ENCODE data around the gene MAD2L1.

Gene MAD2L1

GRCh38 chr4:120017939-120018692, 48.5 kb downstream of the MAD2L1 start:
- no peak overlapping the region for H3K27ac ChIP-seq
- TF ChIP-seq, protein P1, sequence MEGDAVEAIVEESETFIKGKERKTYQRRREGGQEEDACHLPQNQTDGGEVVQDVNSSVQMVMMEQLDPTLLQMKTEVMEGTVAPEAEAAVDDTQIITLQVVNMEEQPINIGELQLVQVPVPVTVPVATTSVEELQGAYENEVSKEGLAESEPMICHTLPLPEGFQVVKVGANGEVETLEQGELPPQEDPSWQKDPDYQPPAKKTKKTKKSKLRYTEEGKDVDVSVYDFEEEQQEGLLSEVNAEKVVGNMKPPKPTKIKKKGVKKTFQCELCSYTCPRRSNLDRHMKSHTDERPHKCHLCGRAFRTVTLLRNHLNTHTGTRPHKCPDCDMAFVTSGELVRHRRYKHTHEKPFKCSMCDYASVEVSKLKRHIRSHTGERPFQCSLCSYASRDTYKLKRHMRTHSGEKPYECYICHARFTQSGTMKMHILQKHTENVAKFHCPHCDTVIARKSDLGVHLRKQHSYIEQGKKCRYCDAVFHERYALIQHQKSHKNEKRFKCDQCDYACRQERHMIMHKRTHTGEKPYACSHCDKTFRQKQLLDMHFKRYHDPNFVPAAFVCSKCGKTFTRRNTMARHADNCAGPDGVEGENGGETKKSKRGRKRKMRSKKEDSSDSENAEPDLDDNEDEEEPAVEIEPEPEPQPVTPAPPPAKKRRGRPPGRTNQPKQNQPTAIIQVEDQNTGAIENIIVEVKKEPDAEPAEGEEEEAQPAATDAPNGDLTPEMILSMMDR (IDR thresholded peaks at IDR 0.05) = no peak
- no peak for TF ChIP-seq ZFX (IDR thresholded peaks at IDR 0.05; ENCODE audit: borderline replicate concordance)

DNA sequence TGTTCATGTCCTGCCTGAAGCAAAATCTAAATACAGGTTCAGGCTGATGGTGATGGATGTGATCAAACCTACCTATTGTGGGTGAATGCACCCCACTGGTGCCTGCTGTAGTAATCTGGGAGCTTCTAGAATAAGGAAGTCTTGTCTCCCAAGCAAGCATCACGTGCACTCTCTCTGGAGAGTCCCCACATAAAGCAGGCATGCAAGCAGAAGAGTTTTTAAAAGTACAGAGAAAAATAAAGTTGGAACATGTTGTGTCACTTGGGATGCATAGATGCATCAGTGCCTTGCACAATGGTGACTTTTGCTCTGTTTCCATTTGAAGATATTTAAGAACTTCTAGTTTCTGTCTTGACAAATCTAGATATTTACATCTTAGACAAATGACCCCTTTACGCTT, 54.9 kb downstream of the MAD2L1 start:
- H3K27ac ChIP-seq = no peak overlapping the region
- TF ChIP-seq, protein P1 (IDR thresholded peaks at IDR 0.05) = no peak
- no peak for TF ChIP-seq ZFX (IDR thresholded peaks at IDR 0.05; ENCODE audit: borderline replicate concordance)

DNA sequence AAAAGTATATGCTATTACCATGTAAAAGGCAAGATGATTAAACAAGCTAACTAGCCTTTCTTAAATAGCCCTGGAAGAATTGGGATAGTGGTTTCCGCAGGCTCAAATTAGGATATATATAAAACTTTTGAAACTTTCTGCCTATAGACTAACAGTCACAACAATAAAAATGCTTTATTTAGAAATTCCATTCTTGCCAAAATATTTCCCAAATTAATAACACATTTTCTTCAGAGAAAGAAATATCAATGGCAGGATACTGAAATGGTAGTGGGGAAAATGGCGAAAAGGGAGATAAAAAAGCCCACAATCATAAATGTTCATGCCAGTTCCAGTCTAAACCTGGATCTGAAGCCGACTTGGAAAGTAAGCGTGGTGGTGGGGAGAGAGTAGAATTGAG, 56.0 kb downstream of the MAD2L1 start:
- no peak overlapping the region for H3K27ac ChIP-seq
- TF ChIP-seq, protein P1 (IDR thresholded peaks at IDR 0.05) = no peak
- no peak for TF ChIP-seq ZFX (IDR thresholded peaks at IDR 0.05; ENCODE audit: borderline replicate concordance)

DNA sequence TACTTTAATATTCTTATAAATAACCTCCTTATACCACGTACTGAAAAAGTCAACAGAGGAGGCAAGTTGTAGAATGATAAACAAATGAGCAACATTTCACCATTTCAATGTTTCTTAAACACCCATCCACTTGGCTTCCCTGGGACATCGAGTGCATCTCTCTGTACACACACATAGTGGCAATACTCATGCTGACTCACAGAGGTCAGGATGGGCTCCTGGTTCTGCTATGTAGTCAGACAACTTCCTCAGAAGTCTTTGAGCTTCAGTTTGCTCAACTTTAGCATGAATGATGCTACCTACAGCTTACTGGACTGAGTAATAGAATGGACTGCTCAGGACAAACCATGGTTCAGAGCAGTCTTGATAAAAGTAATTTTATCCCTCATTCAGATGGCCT, 56.9 kb downstream of the MAD2L1 start:
- H3K27ac ChIP-seq = no peak overlapping the region
- no peak for TF ChIP-seq ZFX (IDR thresholded peaks at IDR 0.05; ENCODE audit: borderline replicate concordance)
- TF ChIP-seq, protein P1 (IDR thresholded peaks at IDR 0.05) = no peak

- no peak overlapping the region for H3K27ac ChIP-seq
- TF ChIP-seq ZFX (IDR thresholded peaks at IDR 0.05; ENCODE audit: borderline replicate concordance) = no peak
- TF ChIP-seq, protein P1 (IDR thresholded peaks at IDR 0.05) = no peak
Observed at GRCh38 chr4:120008957-120009356, 57.7 kb downstream of the MAD2L1 start.

DNA sequence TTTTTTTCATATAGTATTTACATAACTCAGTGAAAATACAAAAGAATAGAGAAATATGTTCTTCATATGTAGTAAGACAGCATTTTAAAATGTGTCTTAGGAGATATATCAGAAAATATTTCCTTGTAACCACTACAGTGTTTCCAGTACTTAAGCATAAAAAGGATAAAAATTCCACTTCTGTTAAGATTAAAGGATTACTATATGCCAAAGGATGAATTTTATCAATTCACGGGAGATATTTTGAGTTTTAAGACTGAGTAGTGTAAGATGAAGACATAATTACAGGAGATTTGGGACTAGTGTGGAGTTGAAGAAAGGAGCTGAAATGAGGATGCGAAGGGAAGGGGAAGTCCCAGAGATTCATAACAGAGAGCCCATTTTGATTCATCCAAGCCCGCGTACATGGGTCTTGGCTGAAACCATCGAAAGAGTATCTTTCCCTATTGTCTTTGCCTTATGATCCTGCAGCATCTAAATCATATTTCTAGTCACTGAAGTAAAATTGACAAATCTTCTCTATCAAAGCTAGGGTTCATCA, 58.7 kb downstream of the MAD2L1 start:
- no peak overlapping the region for H3K27ac ChIP-seq
- TF ChIP-seq ZFX (IDR thresholded peaks at IDR 0.05; ENCODE audit: borderline replicate concordance) = no peak

GRCh38 chr4:120007191-120007871, 59.3 kb downstream of the MAD2L1 start:
- no peak overlapping the region for H3K27ac ChIP-seq
- TF ChIP-seq ZFX (IDR thresholded peaks at IDR 0.05; ENCODE audit: borderline replicate concordance) = no peak
- TF ChIP-seq, protein P1 (IDR thresholded peaks at IDR 0.05) = no peak

Data from 22Rv1 (cell line).